Fibroblast of mammary gland (primary cell): ENCODE results near the gene RBP5.
"Not testable (repeated sequence)": the region's sequence is repeated elsewhere in the genome, so short reads cannot be mapped to it uniquely, and the experiment has no call there.

ENCODE experiments used
- DNase-seq: peaks from one replicate; pipeline ENCODE4 v3.0.0-alpha.2; 2010; ENCODE audit warnings: low read depth
- H3K4me3 ChIP-seq: 2 replicates; pipeline ENCODE4 v1.5.1; 2011; ENCODE audit warnings: low read depth, mild to moderate bottlenecking, low read length, moderate library complexity; ENCODE audit not compliant: control insufficient read depth
- CTCF ChIP-seq: conservative IDR thresholded peaks from 2 replicates; pipeline ENCODE4 v1.5.1; 2011; ENCODE audit warnings: low read depth, low read length, inconsistent platforms; ENCODE audit not compliant: control insufficient read depth, insufficient read depth

RBP5 gene

GRCh38 chr12:7112041-7112440, 16.6 kb downstream of the RBP5 start:
- DNase-seq: no peak
- H3K4me3 ChIP-seq: no peak overlapping the region
- no peak for TF ChIP-seq CTCF

DNA sequence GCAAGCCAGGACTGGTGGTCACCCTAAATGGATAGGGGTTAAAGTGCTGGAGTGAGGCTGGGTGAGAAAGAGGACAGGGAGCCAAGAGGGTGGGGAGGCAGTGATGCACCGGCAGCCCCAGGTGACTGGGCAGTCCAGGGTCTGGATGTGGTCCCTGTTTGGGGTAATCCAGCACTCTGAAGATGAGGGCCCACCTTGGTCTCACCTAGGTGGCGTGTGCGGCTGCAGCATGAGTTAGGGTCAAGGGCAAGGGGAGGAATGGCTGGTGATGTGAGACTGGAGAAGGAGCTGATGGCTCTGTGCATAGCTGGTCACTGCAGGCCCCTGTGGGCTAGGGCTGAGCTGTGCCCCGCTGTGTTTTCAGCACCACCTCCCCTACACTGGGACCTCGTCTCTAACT, 18.0 kb downstream of the RBP5 start:
- H3K4me3 ChIP-seq: no peak overlapping the region
- DNase-seq: no peak
- no peak for TF ChIP-seq CTCF

GRCh38 chr12:7109572-7109920, 19.1 kb downstream of the RBP5 start:
- TF ChIP-seq CTCF: no peak
- peak overlapping the region; percentile 76 for H3K4me3 ChIP-seq
- no peak for DNase-seq

- DNase-seq: peak; percentile 94
- peak within 1 kb of the TSS; percentile 76 for H3K4me3 ChIP-seq
- peak; percentile 95 for TF ChIP-seq CTCF
Observed at GRCh38 chr12:7108796-7109571, 19.7 kb downstream of the RBP5 start, which contains the start of gene C1RL. Gene C1RL (minus strand): TSS chr12:7109214. CDS start chr12:7109180, 34 bp downstream.

- TF ChIP-seq CTCF: no peak
- DNase-seq: peak; percentile 79
- peak overlapping the region; percentile 76 for H3K4me3 ChIP-seq
Observed at GRCh38 chr12:7108003-7108795, 20.5 kb downstream of the RBP5 start.

DNA sequence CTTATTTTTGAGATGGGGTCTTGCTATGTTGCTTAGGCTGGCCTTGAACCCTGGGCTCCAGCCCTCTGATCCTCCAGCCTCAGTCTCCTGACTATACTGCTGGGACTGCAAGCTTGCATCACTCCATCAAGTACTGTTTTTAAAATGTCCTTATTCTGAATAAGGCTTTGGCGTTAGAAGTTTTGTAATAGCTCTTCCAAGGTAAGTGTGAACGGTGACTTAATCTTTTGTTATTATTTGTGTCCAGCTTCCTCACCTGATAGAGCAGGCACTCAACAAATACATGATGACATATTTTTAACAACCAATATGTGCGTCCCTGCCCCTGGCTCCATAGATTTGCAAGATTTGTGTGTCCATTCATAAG, 21.1 kb downstream of the RBP5 start:
- peak overlapping the region; percentile 76 for H3K4me3 ChIP-seq
- no peak for DNase-seq
- no peak for TF ChIP-seq CTCF

- peak overlapping the region; percentile 76 for H3K4me3 ChIP-seq
- DNase-seq: not testable (repeated sequence)
Observed at GRCh38 chr12:7107181-7107580, 21.5 kb downstream of the RBP5 start.
